Loucy (cell line): ENCODE measurements around the gene CCDC90B.

ENCODE experiments used
- CTCF ChIP-seq: fragments of 200-600 bp; sonication (generic); conservative IDR thresholded peaks from 2 replicates; pipeline ENCODE4 v1.5.1; 2014; ENCODE audit warnings: mild to moderate bottlenecking, antibody characterized with exemption, low read length
- EZH2phosphoT487 ChIP-seq: fragments of 200-600 bp; IDR thresholded peaks from 2 replicates; pipeline ENCODE4 v1.6.1; 2018; ENCODE audit warnings: antibody characterized with exemption, mild to moderate bottlenecking, moderate library complexity, borderline replicate concordance

GRCh38 chr11:83275888-83276641, 10.1 kb downstream of the CCDC90B start:
- TF ChIP-seq CTCF (no peak), EZH2phosphoT487 (no peak)
